ENCODE data around the gene SGCD.

SGCD gene

GRCh38 chr5:156693113-156693512 lies 366.1 kb downstream of the SGCD start:
- DNase-seq (ENCODE audit: low spot score): no peak

- no peak for DNase-seq (ENCODE audit: low spot score)
Observed at GRCh38 chr5:156694598-156694997, 367.6 kb downstream of the SGCD start.

DNA sequence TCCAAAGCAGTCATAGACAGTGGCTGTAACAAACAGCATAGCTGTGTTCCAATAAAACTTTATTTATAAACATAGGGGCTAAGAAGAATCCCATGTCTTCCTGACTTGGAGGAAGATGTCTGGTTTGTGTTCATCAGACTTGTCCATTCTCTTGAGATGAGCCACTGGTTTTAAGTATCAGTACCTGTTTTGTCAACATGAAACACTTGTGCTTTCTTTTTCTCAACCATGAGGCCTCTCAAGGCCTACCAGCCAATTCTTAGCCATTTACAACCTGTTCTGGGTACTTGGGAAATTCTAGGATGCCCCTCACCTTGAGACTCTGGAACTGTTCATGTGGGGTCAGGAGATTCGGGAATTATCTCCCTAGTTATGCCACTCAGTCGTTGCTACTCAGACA lies 368.8 kb downstream of the SGCD start:
- no peak for DNase-seq (ENCODE audit: low spot score)

DNA sequence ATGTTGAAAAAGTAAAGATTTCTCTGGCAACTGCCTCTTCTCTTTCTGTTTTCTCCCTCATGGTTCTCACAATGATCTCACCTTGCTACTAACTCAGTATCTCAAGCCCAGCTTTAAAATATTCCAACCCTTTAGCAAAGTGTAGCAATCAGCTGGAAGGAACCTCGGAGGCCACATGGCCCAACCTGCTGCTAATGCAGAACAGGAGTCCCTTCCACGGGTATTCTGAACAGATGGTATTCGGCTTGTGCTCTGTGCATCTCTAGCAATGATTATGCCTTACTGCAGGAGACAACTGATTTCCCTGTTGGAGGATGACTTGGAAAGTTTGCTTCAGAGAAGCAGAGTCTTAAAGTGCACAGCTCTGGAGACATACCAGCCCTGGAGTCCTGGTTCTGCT lies 371.4 kb downstream of the SGCD start:
- DNase-seq (ENCODE audit: low spot score): peak; percentile 23

DNA sequence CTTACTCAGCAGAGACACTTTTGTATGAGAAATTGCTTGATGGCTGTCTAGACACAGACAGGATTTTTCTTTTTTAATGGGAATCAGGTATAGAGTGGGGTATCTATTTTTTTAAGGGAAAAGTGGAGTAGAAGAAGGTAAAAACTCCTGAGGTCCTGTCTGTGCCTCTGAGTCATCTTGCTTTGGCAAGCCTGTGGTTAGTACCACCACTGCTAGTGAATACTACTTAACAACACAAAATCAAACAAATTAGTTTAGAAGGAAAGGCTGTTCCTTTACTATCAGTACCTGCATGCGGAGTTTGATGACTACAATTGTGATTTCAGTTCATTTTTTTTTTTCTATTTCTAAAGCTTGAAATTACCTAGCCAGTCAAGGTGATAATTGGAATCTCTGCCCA lies 372.2 kb downstream of the SGCD start:
- DNase-seq (ENCODE audit: low spot score): no peak

DNA sequence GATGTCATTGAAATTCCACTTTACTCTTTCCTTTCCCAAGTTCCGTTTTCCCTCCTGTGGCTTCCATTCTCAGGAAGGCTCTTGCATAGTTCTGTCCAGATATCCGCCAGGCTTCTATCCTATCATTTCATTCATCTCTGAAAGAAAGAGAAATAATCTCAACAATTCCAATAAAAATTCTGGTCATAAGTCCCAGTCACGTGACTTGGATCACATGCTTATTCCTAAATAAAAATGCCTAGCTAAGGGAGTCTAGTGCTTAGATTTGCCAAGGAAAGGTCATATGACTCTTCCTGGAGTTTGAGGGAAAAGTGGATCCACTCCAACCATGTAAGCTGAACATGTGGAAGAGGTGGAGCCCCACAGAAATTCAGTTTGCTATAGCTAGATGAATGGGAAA lies 377.2 kb downstream of the SGCD start:
- no peak for DNase-seq (ENCODE audit: low spot score)

DNA sequence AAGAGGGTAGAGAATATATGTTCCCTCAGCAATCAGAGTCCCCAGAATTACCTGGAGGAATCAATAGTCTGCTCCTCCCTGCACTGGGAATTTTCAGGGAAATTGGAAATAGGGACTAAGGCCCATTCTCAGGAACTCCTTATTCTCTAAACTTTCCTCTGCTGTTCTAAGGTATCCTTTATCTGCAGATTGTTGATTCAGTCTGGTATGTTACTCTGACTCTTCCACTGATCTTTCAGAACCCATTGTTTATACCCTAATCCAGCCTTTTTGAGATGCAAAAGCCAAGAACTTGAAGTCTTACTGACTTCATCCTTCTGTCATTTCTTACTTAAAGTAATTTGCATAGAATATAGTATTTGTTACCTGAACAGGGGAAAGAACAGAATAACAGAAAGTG lies 379.7 kb downstream of the SGCD start:
- DNase-seq (ENCODE audit: low spot score): no peak

GRCh38 chr5:156707750-156708149 lies 380.8 kb downstream of the SGCD start:
- no peak for DNase-seq (ENCODE audit: low spot score)

DNA sequence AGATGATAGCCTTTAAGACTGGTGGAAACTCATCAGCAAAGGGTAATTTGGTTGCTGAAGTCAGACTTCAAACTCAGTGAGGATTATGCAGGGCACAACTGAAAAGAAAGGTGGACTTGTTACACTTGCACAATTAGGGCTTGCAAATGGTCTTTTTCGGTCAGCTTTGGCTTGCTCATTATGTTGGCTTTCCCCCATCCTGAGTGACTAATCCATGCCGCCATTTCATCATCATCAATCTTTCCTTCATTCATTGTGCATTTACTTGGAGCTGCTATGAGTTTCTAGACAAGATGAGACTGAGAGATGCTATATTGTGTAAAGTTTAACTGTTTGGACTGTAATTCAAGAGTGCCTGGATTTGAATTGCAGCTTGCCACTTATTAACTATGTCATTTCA lies 388.3 kb downstream of the SGCD start:
- DNase-seq (ENCODE audit: low spot score): no peak

GRCh38 chr5:156716591-156717380 lies 389.8 kb downstream of the SGCD start:
- DNase-seq (ENCODE audit: low spot score): peak; percentile 3

- DNase-seq (ENCODE audit: low spot score): no peak
Observed at GRCh38 chr5:156718985-156719384, 392.0 kb downstream of the SGCD start.

- DNase-seq (ENCODE audit: low spot score): no peak
Observed at GRCh38 chr5:156722358-156722757, 395.4 kb downstream of the SGCD start.

DNA sequence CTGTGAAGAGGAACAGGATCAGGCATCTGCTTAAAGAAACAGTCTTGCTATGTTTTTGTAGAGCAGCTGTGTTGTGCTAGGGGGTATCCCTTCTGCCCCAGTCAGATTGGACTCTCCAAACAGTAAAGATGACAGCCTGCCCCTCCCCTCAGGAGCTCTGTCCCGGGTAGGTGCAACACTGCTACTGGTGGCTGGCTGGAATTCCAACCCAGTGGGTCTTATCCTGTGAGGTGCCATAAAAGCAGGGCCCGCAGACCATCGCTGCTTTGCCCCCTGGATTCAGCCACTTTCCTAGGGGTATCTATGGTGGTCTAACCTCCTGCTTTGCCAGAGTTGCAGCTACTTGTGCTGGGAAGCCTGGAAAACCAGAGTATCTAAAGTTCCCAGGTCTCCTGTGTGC lies 408.5 kb downstream of the SGCD start:
- no peak for DNase-seq (ENCODE audit: low spot score)

GRCh38 chr5:156741516-156741915 lies 414.6 kb downstream of the SGCD start:
- DNase-seq (ENCODE audit: low spot score): no peak

GRCh38 chr5:156753846-156754245 lies 426.9 kb downstream of the SGCD start:
- no peak for DNase-seq (ENCODE audit: low spot score)

- no peak for DNase-seq (ENCODE audit: low spot score)
Observed at GRCh38 chr5:156755421-156756087, 428.6 kb downstream of the SGCD start.

- DNase-seq (ENCODE audit: low spot score): peak; percentile 51
Observed at GRCh38 chr5:156758011-156758791, 431.2 kb downstream of the SGCD start.

- DNase-seq (ENCODE audit: low spot score): peak; percentile 7
Observed at GRCh38 chr5:156759156-156759555, 432.2 kb downstream of the SGCD start.

DNA sequence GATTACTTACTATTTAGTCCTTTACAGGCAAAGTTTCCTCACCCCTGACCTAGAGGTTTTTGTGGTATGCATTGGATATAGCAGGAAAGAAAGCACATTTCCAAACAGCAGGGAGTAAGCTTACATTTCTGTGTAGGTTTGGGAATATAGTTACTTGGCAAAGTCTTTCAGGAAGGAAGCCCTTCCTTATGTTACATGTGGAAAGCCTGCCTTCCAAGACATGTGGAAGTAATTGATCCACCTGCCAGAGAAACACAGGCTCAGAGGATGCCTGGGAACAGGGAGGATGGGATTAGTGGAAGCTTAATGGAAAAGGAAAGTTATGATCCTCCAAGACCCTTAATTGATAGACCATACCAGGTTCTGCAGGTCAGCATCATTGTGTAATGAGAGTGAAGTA lies 435.8 kb downstream of the SGCD start:
- no peak for DNase-seq (ENCODE audit: low spot score)

GRCh38 chr5:156764176-156764971 lies 437.4 kb downstream of the SGCD start:
- no peak for DNase-seq (ENCODE audit: low spot score)

DNA sequence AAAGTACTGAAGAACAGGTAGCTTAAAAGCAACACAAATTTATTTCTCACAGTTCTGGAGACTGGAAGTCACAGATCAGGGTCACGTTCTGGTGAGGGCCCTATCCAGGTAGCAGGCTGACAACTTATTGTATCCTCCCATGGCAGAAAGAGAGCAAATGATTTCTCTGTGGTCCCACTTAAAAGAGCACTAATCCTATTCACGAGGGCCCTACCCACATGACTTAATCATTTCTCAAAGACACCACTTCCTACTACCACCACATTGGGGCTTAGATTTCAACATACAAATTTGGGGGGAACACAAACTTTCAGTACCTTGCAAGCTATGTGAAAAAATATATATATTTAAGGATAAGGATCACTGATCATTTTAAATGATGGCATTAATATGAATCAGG lies 447.3 kb downstream of the SGCD start:
- DNase-seq (ENCODE audit: low spot score): no peak

DNA sequence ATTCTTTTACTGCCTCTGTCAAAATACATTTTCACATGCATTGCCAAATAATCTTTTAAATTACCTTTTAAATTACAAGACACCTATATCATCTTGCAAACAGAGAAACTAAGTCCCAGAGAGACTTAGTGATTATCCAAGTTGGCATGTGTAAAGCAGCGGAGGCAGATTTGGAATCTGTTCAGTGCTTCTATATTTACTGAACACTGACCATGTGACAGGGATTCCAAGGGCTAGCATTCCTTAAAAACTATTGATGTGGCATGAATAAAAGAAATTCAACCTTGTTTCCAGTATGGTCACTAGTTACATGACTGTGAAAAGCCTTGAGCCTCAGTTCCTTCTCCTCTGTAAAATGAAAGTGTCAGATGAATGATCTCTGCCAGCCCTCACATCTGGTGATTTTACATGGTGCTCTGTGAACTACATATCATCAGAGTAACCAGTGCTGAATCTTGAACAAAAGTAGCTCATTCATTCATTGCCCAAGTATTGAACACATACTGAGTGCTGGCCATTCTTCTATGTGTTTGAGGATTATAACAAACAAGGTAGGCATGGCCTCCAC lies 451.3 kb downstream of the SGCD start:
- no peak for DNase-seq (ENCODE audit: low spot score)

Data from Ammon's horn (tissue), 1 donor.